Kidney (tissue), 22 donors: ENCODE data around the gene SLC25A47. TPM values are rescaled to one million over a fixed set of nuclear protein-coding genes. Genes with fewer than 3 reads are reported as not detected.

Experiments
- DNase-seq, 5 donors: peaks; one replicate each; pipeline ENCODE4 v3.0.0-alpha.2; 2013 to 2020
- FAIRE-seq: peaks from 2 replicates; lab custom pipeline; 2012; peaks lifted over from hg19 to GRCh38; lab: Jason Lieb, UNC
- H3K27ac ChIP-seq, 2 donors: one replicate each; pipeline ENCODE4 v1.7.0; 2013; ENCODE audit warnings: low read depth in 2 of 2, low read length in 2 of 2, inconsistent platforms in 1 of 2
- H3K27me3 ChIP-seq: one replicate; pipeline ENCODE4 v1.7.1; 2013; ENCODE audit warnings: low read length, inconsistent platforms; ENCODE audit not compliant: control insufficient read depth, insufficient read depth
- H3K36me3 ChIP-seq, 3 donors: one replicate each; pipeline versions ENCODE4 v1.7.0 to v1.7.1; 2013; ENCODE audit warnings: low read length in 3 of 3, control low read depth in 1 of 3, inconsistent platforms in 1 of 3; ENCODE audit not compliant: insufficient read depth in 3 of 3, control insufficient read depth in 2 of 3
- H3K4me1 ChIP-seq, 3 donors: one replicate each; pipeline versions ENCODE4 v1.7.0 to v1.7.1; 2013; ENCODE audit warnings: low read length in 3 of 3, inconsistent platforms in 1 of 3, low read depth in 1 of 3; ENCODE audit not compliant: control insufficient read depth in 2 of 3, insufficient read depth in 2 of 3
- H3K4me3 ChIP-seq, 3 donors: one replicate each; pipeline versions ENCODE4 v1.7.0 to v1.8.1; 2013; ENCODE audit warnings: low read length in 3 of 3, control low read depth in 1 of 3, inconsistent platforms in 1 of 3
- H3K9ac ChIP-seq, 3 donors: one replicate each; pipeline versions ENCODE4 v1.7.0 to v1.7.1; 2013; ENCODE audit warnings: low read length in 3 of 3, control low read depth in 1 of 3, inconsistent platforms in 1 of 3
- H3K9me3 ChIP-seq, 3 donors: one replicate each; pipeline versions ENCODE4 v1.7.0 to v1.7.1; 2013; ENCODE audit warnings: low read length in 3 of 3, control low read depth in 1 of 3, inconsistent platforms in 1 of 3; ENCODE audit not compliant: control insufficient read depth in 2 of 3, insufficient read depth in 1 of 3
- CTCF ChIP-seq: IDR thresholded peaks from 3 replicates; pipeline ENCODE4 v1.5.1; 2012; ENCODE audit warnings: mild to moderate bottlenecking, moderate library complexity, borderline replicate concordance; ENCODE audit not compliant: insufficient read depth; ENCODE audit errors: extremely low read depth
- intact Hi-C: fragments of 100-400 bp; cut with DNase I; formaldehyde crosslinking; loops from one replicate; pipeline ENCODE4 v1.11.1; 2022
- long read RNA-seq, 10 donors: library from polyadenylated mRNA in 1 of 10; unstranded in 1 of 10; transcript quantifications; one replicate each; pipeline ENCODE4 v2.0.0 and lab custom pipeline, GENCODE V29; 2021 to 2026
- polyA plus RNA-seq: library from polyadenylated mRNA; stranded (reverse); fragments of 350-450 nt; fragmentation: Illumina TruSeq; extraction: RNeasy Lipid Tissue Mini Kit (QIAGEN cat#74804); gene quantifications from one replicate; pipeline ENCODE4 v1.2.3, GENCODE V29; 2014; ENCODE audit warnings: low read depth, low replicate concordance; ENCODE audit not compliant: insufficient read depth
- total RNA-seq: library from RNA; stranded (reverse); fragmentation: NEBNext Ultra II Directional; extraction: Animal tissue kit (Norgen Biotek cat#: 25700); gene quantifications from one replicate; pipeline ENCODE4 v1.2.1, GENCODE V29; 2021
- donor health status: control.
- donor health status: control.
- donor health status: control.
- donor health status: control.
- donor health status: control.
- donor health status: DM: yes; HTN: yes; CAD: no.
- donor health status: Normal renal cell carcinoma (clear cell type).

The SLC25A47 gene
- total RNA-seq (not detected), polyA plus RNA-seq (1.0 TPM)
- long read RNA-seq, donor 1: 0 reads
- long read RNA-seq, donor 2: 0 reads
- long read RNA-seq, donor 3: 0 reads
- long read RNA-seq, donor 4: 0 reads
- long read RNA-seq, donor 5: 0 reads
- long read RNA-seq, donor 6: 0 reads
- long read RNA-seq, donor 7: 0 reads
- long read RNA-seq, donor 8: 0 reads
- long read RNA-seq, donor 9: 0 reads
- long read RNA-seq, donor 10: 0 reads

- no peak for TF ChIP-seq CTCF
- DNase-seq: no peak
- FAIRE-seq: no peak
- no peak within 1 kb of the TSS for H3K9ac ChIP-seq
- H3K9me3 ChIP-seq: no peaks in the 10 kb centered on the region
- no peak within 1 kb of the TSS for H3K4me3 ChIP-seq
- intact Hi-C loops: no loop called here
- H3K36me3 ChIP-seq: no peaks in the 10 kb centered on the region
- H3K27me3 ChIP-seq: no peaks in the 10 kb centered on the region
- H3K4me1 ChIP-seq: no peaks in the 10 kb centered on the region
- H3K27ac ChIP-seq: no peak within 1 kb of the TSS
Measured at GRCh38 chr14:100323121-100323941, at the start of gene SLC25A47. SLC25A47 (plus strand) TSS chr14:100323339; CDS start chr14:100323415, 76 bp downstream.

GRCh38 chr14:100274250-100274649 lies 48.9 kb upstream of the SLC25A47 start:
- Histone ChIP-seq H3K4me1 (peaks cover 0 to 9% (median 5%) of the 10 kb centered on the region in 3 donors), H3K9me3 (no peaks in the 10 kb centered on the region), H3K27me3 (no peaks in the 10 kb centered on the region), H3K27ac (no peak overlapping the region), H3K4me3 (no peak overlapping the region), H3K36me3 (peaks cover 3 to 8% (median 4%) of the 10 kb centered on the region in 3 donors), H3K9ac (no peak overlapping the region)
- DNase-seq (no peak), FAIRE-seq (no peak)
- TF ChIP-seq CTCF: no peak
- intact Hi-C loops: no loop called here

- no peaks in the 10 kb centered on the region for H3K27me3 ChIP-seq
- no peaks in the 10 kb centered on the region for H3K9me3 ChIP-seq
- peaks cover 3 to 8% (median 4%) of the 10 kb centered on the region in 3 donors for H3K36me3 ChIP-seq
- intact Hi-C loops: no loop called here
- FAIRE-seq: no peak
- TF ChIP-seq CTCF: no peak
- H3K27ac ChIP-seq: no peak overlapping the region
- no peak for DNase-seq
- no peak overlapping the region for H3K4me3 ChIP-seq
- H3K4me1 ChIP-seq: peaks cover 0 to 9% (median 4%) of the 10 kb centered on the region in 3 donors
- H3K9ac ChIP-seq: no peak overlapping the region
Measured at GRCh38 chr14:100275214-100275613, 47.9 kb upstream of the SLC25A47 start.
